Hematopoietic multipotent progenitor cell treated with erythropoietin and hydrocortisone succinate and interleukin-3 and kit ligand, for 17 days (in vitro differentiated cells): ENCODE data around the gene RAB6C.
"Not testable (repeated sequence)": the region's sequence is repeated elsewhere in the genome, so short reads cannot be mapped to it uniquely, and the experiment has no call there.

Source experiments
- DNase-seq: peaks from one replicate; pipeline ENCODE4 v3.0.0-alpha.2; 2015; ENCODE audit warnings: low spot score

Gene RAB6C

GRCh38 chr2:129996657-129997237 is 17.3 kb downstream of the RAB6C start:
- not testable (repeated sequence) for DNase-seq

- not testable (repeated sequence) for DNase-seq
Observed at GRCh38 chr2:129998771-129999170, 19.3 kb downstream of the RAB6C start.

- DNase-seq: not testable (repeated sequence)
Observed at GRCh38 chr2:130005862-130006261, 26.4 kb downstream of the RAB6C start.

- DNase-seq: not testable (repeated sequence)
Observed at GRCh38 chr2:130016701-130017100, 37.2 kb downstream of the RAB6C start.

- DNase-seq: no peak
Observed at GRCh38 chr2:130019402-130019801, 39.9 kb downstream of the RAB6C start.

- DNase-seq: not testable (repeated sequence)
Observed at GRCh38 chr2:130020069-130020468, 40.6 kb downstream of the RAB6C start.

- not testable (repeated sequence) for DNase-seq
Observed at GRCh38 chr2:130025931-130026330, 46.5 kb downstream of the RAB6C start.
